GM12891 (cell line): ENCODE data around the gene WDR3. TPM values are rescaled to one million over a fixed set of nuclear protein-coding genes. Genes with fewer than 3 reads are reported as not detected.

Experiments
- DNase-seq: peaks from one replicate; pipeline ENCODE4 v3.0.0; 2011; ENCODE audit warnings: low spot score; ENCODE audit not compliant: insufficient read length
- FAIRE-seq: peaks from 2 replicates; lab custom pipeline; 2011; peaks lifted over from hg19 to GRCh38; lab: Jason Lieb, UNC
- PAX5 ChIP-seq: IDR thresholded peaks from 2 replicates; pipeline ENCODE4 v1.6.1; 2011; ENCODE audit warnings: low read length, moderate library complexity, mild to moderate bottlenecking; ENCODE audit not compliant: insufficient read depth, severe bottlenecking
- POLR2A ChIP-seq: IDR thresholded peaks from 2 replicates; pipeline ENCODE4 v1.6.1; 2011; ENCODE audit warnings: low read depth, low read length, control low read depth
- POLR2AphosphoS5 ChIP-seq: IDR thresholded peaks from 2 replicates; pipeline ENCODE4 v1.6.1; 2011; ENCODE audit warnings: low read depth, low read length, control low read depth
- POU2F2 ChIP-seq: IDR thresholded peaks from 2 replicates; pipeline ENCODE4 v1.6.1; 2011; ENCODE audit warnings: low read depth, mild to moderate bottlenecking, control low read depth, low read length, moderate library complexity
- SPI1 ChIP-seq: IDR thresholded peaks from 2 replicates; pipeline ENCODE4 v1.6.1; 2011; ENCODE audit warnings: low read depth, low read length, control low read depth
- TAF1 ChIP-seq: IDR thresholded peaks from 2 replicates; pipeline ENCODE4 v1.6.1; 2011; ENCODE audit warnings: low read depth, low read length, control low read depth
- polyA plus RNA-seq: library from polyadenylated mRNA; unstranded; fragments of >200 nt; gene quantifications from one replicate; pipeline ENCODE4 v1.2.1, GENCODE V29; 2012; ENCODE audit warnings: low read depth, missing spikeins, inconsistent platforms; ENCODE audit not compliant: missing spikeins

The WDR3 gene
- 16.0 TPM for polyA plus RNA-seq

- FAIRE-seq: peak; percentile 91
- TF ChIP-seq POLR2A: peak; percentile 71; the same call in 1 of the 2 replicates
- TF ChIP-seq TAF1: peak; percentile 75; the same call in 1 of the 2 replicates
- TF ChIP-seq PAX5: no peak
- no peak; the same call in 1 of the 2 replicates for TF ChIP-seq POU2F2
- peak; percentile 58; the same call in 1 of the 2 replicates for TF ChIP-seq POLR2AphosphoS5
- peak; percentile 46; the same call in 1 of the 2 replicates for TF ChIP-seq SPI1
Observed at GRCh38 chr1:117929343-117930172, at the start of gene WDR3, which contains the start of gene GDAP2. Gene WDR3, plus strand, starts transcription at chr1:117929739. Its CDS starts 3,581 bp downstream, at chr1:117933320. Gene GDAP2, minus strand, starts transcription at chr1:117929621. Its CDS starts 9,264 bp downstream, at chr1:117920357.

GRCh38 chr1:117883616-117884015 lies 45.9 kb upstream of the WDR3 start:
- no peak for DNase-seq
- no peak for FAIRE-seq
- TF ChIP-seq PAX5 (no peak), POLR2A (no peak), TAF1 (no peak), POU2F2 (no peak), SPI1 (no peak), POLR2AphosphoS5 (no peak)

More at GRCh38 chr1:117929343-117930172, at the start of gene WDR3, which contains the start of gene GDAP2:
- DNase-seq: peak; percentile 66

- FAIRE-seq: no peak
- no peak for DNase-seq
- TF ChIP-seq POLR2A (no peak), PAX5 (no peak), TAF1 (no peak), POLR2AphosphoS5 (no peak)
Observed at GRCh38 chr1:117886101-117886795, 43.3 kb upstream of the WDR3 start.

GRCh38 chr1:117890452-117890851 lies 39.1 kb upstream of the WDR3 start:
- DNase-seq: no peak
- no peak for TF ChIP-seq SPI1
- FAIRE-seq: no peak

GRCh38 chr1:117892512-117892911 lies 37.0 kb upstream of the WDR3 start:
- TF ChIP-seq TAF1: no peak
- no peak for TF ChIP-seq PAX5
- TF ChIP-seq POLR2AphosphoS5: no peak
- no peak for TF ChIP-seq POU2F2
- TF ChIP-seq POLR2A: no peak
- TF ChIP-seq SPI1: no peak
- DNase-seq: no peak
- no peak for FAIRE-seq

- DNase-seq (no peak), FAIRE-seq (no peak)
- no peak for TF ChIP-seq POU2F2
- TF ChIP-seq SPI1: no peak
- no peak for TF ChIP-seq POLR2A
- no peak for TF ChIP-seq PAX5
- TF ChIP-seq TAF1: no peak
- no peak for TF ChIP-seq POLR2AphosphoS5
Observed at GRCh38 chr1:117894078-117894477, 35.5 kb upstream of the WDR3 start.

GRCh38 chr1:117895482-117896114 lies 33.9 kb upstream of the WDR3 start:
- FAIRE-seq: peak; percentile 78
- peak; percentile 17 for DNase-seq

GRCh38 chr1:117897551-117897950 lies 32.0 kb upstream of the WDR3 start:
- DNase-seq (no peak), FAIRE-seq (no peak)
- no peak for TF ChIP-seq POLR2AphosphoS5
- TF ChIP-seq PAX5: no peak
- TF ChIP-seq POLR2A: no peak
- no peak for TF ChIP-seq TAF1
- TF ChIP-seq POU2F2: no peak
- no peak for TF ChIP-seq SPI1

More at GRCh38 chr1:117895482-117896114, 33.9 kb upstream of the WDR3 start:
- no peak for TF ChIP-seq POLR2AphosphoS5
- TF ChIP-seq POLR2A: no peak
- TF ChIP-seq PAX5: no peak
- TF ChIP-seq SPI1: no peak
- no peak for TF ChIP-seq POU2F2
- TF ChIP-seq TAF1: no peak

- FAIRE-seq (no peak), DNase-seq (no peak)
- TF ChIP-seq SPI1: no peak
- no peak for TF ChIP-seq POLR2AphosphoS5
- TF ChIP-seq POU2F2: no peak
- TF ChIP-seq TAF1: no peak
- no peak for TF ChIP-seq PAX5
- TF ChIP-seq POLR2A: no peak
Observed at GRCh38 chr1:117899801-117900200, 29.7 kb upstream of the WDR3 start.

GRCh38 chr1:117902944-117903343 lies 26.6 kb upstream of the WDR3 start:
- TF ChIP-seq TAF1: no peak
- TF ChIP-seq PAX5: no peak
- no peak for FAIRE-seq
- DNase-seq: no peak
